ENCODE results near the gene HMG20B. TPM values are rescaled to one million over a fixed set of nuclear protein-coding genes. Genes with fewer than 3 reads are reported as not detected.

The HMG20B gene
- total RNA-seq, 1 donor from 2014 or later: 92.8 TPM

- TF ChIP-seq POLR2A (IDR thresholded peaks at IDR 0.05) (no peak), CTCF (IDR thresholded peaks at IDR 0.05) (no peak), POLR2AphosphoS5 (IDR thresholded peaks at IDR 0.05; ENCODE audit: insufficient read depth in 1 of 2, low read depth in 1 of 2) (no peak)
- Histone ChIP-seq H3K27me3 (no peaks in the 10 kb centered on the region), H3K4me3 (peak overlapping the region; percentile 63 to 99), H3K4me1 (peaks cover 49% of the 10 kb centered on the region), H3K9me3 (no peaks in the 10 kb centered on the region), H3K36me3 (no peaks in the 10 kb centered on the region), H3K27ac (no peak overlapping the region)
- intact Hi-C loops (cut with DNase I): no loop called here
- no peak for DNase-seq (ENCODE audit: extremely low spot score in 2 of 2)
Measured at GRCh38 chr19:3555653-3556422, 16.9 kb upstream of the HMG20B start.

- peak overlapping the region; percentile 42 for H3K27ac ChIP-seq
- H3K4me1 ChIP-seq: peaks cover 49% of the 10 kb centered on the region
- no peaks in the 10 kb centered on the region for H3K9me3 ChIP-seq
- TF ChIP-seq POLR2AphosphoS5 (IDR thresholded peaks at IDR 0.05; ENCODE audit: insufficient read depth in 1 of 2, low read depth in 1 of 2) (no peak), CTCF (IDR thresholded peaks at IDR 0.05) (no peak), POLR2A (IDR thresholded peaks at IDR 0.05) (no peak)
- DNase-seq (ENCODE audit: extremely low spot score in 2 of 2): no peak
- H3K4me3 ChIP-seq: peak overlapping the region; percentile 63 to 99
- H3K36me3 ChIP-seq: no peaks in the 10 kb centered on the region
- intact Hi-C loops (cut with DNase I): no loop called here
- H3K27me3 ChIP-seq: no peaks in the 10 kb centered on the region
Measured at GRCh38 chr19:3556423-3556977, 16.2 kb upstream of the HMG20B start.

GRCh38 chr19:3556978-3557460 is 15.7 kb upstream of the HMG20B start:
- DNase-seq (ENCODE audit: extremely low spot score in 2 of 2): no peak
- Histone ChIP-seq H3K36me3 (no peaks in the 10 kb centered on the region), H3K4me1 (peaks cover 49% of the 10 kb centered on the region), H3K27ac (peak overlapping the region; percentile 42), H3K4me3 (peak overlapping the region; percentile 63 to 99), H3K9me3 (no peaks in the 10 kb centered on the region), H3K27me3 (no peaks in the 10 kb centered on the region)
- intact Hi-C loops (cut with DNase I): no loop called here
- TF ChIP-seq POLR2A (IDR thresholded peaks at IDR 0.05): no peak
- no peak for TF ChIP-seq POLR2AphosphoS5 (IDR thresholded peaks at IDR 0.05; ENCODE audit: insufficient read depth in 1 of 2, low read depth in 1 of 2)
- TF ChIP-seq CTCF (IDR thresholded peaks at IDR 0.05): no peak

- H3K27ac ChIP-seq: peak within 1 kb of the TSS; percentile 91
- H3K36me3 ChIP-seq: no peaks in the 10 kb centered on the region
- H3K27me3 ChIP-seq: no peaks in the 10 kb centered on the region
- H3K4me3 ChIP-seq: peak within 1 kb of the TSS; percentile 63 to 99
- peaks cover 46% of the 10 kb centered on the region for H3K4me1 ChIP-seq
- intact Hi-C loops (cut with DNase I): no loop called here
- H3K9me3 ChIP-seq: no peaks in the 10 kb centered on the region
- TF ChIP-seq POLR2A (IDR thresholded peaks at IDR 0.05) (peak in 1 of 2 donors; percentile 65), POLR2AphosphoS5 (IDR thresholded peaks at IDR 0.05; ENCODE audit: insufficient read depth in 1 of 2, low read depth in 1 of 2) (peak; percentile 48 to 87), CTCF (IDR thresholded peaks at IDR 0.05) (no peak)
- no peak for DNase-seq (ENCODE audit: extremely low spot score in 2 of 2)
Measured at GRCh38 chr19:3557461-3558248, 15.1 kb upstream of the HMG20B start, which contains the start of gene MFSD12. Gene MFSD12 (minus strand): TSS chr19:3557586. CDS start chr19:3557403, 183 bp downstream.

Measured in vagina (tissue), 2 donors.